Chondrocyte (in vitro differentiated cells): ENCODE results near the gene RPL13A. TPM values are rescaled to one million over a fixed set of nuclear protein-coding genes. Genes with fewer than 3 reads are reported as not detected.

Experiments used
- DNase-seq: peaks from one replicate; pipeline ENCODE4 v3.0.0; 2021; ENCODE audit warnings: mixed read lengths, low spot score
- H3K27ac Mint-ChIP-seq: one replicate; pipeline ENCODE4 v1.8.0; 2021; ENCODE audit warnings: mild to moderate bottlenecking, moderate library complexity, mixed read lengths; ENCODE audit not compliant: unreplicated experiment
- H3K27me3 Mint-ChIP-seq: 2 replicates; pipeline ENCODE4 v1.8.0; 2021; ENCODE audit warnings: low read depth, mixed read lengths
- H3K36me3 Mint-ChIP-seq: 2 replicates; pipeline ENCODE4 v1.8.0; 2021; ENCODE audit warnings: low read depth, mixed read lengths
- H3K4me1 Mint-ChIP-seq: 2 replicates; pipeline ENCODE4 v1.8.0; 2021; ENCODE audit warnings: low read depth, mild to moderate bottlenecking, mixed read lengths
- H3K4me3 Mint-ChIP-seq: one replicate; pipeline ENCODE4 v1.8.0; 2021; ENCODE audit warnings: mild to moderate bottlenecking, moderate library complexity, mixed read lengths; ENCODE audit not compliant: unreplicated experiment
- H3K9me3 Mint-ChIP-seq: 2 replicates; pipeline ENCODE4 v1.8.0; 2021; ENCODE audit warnings: low read depth, mixed read lengths
- total RNA-seq: library from RNA; stranded (reverse); gene quantifications from 3 replicates; pipeline ENCODE4 v1.2.1, GENCODE V29; 2021
- TF ChIP-seq, protein P1 (sequence below): fragments of 200-600 bp; sonication (generic); IDR thresholded peaks from 2 replicates; pipeline ENCODE4 v1.5.0; 2021; ENCODE audit warnings: antibody characterized with exemption, mild to moderate bottlenecking, moderate library complexity

Gene RPL13A
- total RNA-seq, 1 donor from 2014 or later = 1,602 TPM

- Mint-ChIP-seq H3K9me3 (no peaks in the 10 kb centered on the region), H3K36me3 (no peaks in the 10 kb centered on the region), H3K4me3 (no peak overlapping the region), H3K27me3 (no peaks in the 10 kb centered on the region), H3K27ac (no peak overlapping the region), H3K4me1 (peaks cover 6% of the 10 kb centered on the region)
- TF ChIP-seq, protein P1, sequence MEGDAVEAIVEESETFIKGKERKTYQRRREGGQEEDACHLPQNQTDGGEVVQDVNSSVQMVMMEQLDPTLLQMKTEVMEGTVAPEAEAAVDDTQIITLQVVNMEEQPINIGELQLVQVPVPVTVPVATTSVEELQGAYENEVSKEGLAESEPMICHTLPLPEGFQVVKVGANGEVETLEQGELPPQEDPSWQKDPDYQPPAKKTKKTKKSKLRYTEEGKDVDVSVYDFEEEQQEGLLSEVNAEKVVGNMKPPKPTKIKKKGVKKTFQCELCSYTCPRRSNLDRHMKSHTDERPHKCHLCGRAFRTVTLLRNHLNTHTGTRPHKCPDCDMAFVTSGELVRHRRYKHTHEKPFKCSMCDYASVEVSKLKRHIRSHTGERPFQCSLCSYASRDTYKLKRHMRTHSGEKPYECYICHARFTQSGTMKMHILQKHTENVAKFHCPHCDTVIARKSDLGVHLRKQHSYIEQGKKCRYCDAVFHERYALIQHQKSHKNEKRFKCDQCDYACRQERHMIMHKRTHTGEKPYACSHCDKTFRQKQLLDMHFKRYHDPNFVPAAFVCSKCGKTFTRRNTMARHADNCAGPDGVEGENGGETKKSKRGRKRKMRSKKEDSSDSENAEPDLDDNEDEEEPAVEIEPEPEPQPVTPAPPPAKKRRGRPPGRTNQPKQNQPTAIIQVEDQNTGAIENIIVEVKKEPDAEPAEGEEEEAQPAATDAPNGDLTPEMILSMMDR = no peak
- no peak for DNase-seq
Observed at GRCh38 chr19:49479975-49480628, 7.3 kb upstream of the RPL13A start.

GRCh38 chr19:49481020-49481683 lies 6.3 kb upstream of the RPL13A start:
- DNase-seq = no peak
- H3K4me3 Mint-ChIP-seq = no peak overlapping the region
- TF ChIP-seq, protein P1 = no peak
- H3K36me3 Mint-ChIP-seq = no peaks in the 10 kb centered on the region
- peaks cover 6% of the 10 kb centered on the region for H3K4me1 Mint-ChIP-seq
- no peaks in the 10 kb centered on the region for H3K27me3 Mint-ChIP-seq
- no peak overlapping the region for H3K27ac Mint-ChIP-seq
- H3K9me3 Mint-ChIP-seq = no peaks in the 10 kb centered on the region

- Mint-ChIP-seq H3K4me1 (peaks cover 24% of the 10 kb centered on the region), H3K9me3 (no peaks in the 10 kb centered on the region), H3K4me3 (no peak overlapping the region), H3K27ac (peak overlapping the region; percentile 61), H3K27me3 (no peaks in the 10 kb centered on the region), H3K36me3 (peaks cover 29% of the 10 kb centered on the region)
- TF ChIP-seq, protein P1 = no peak
- no peak for DNase-seq
Observed at GRCh38 chr19:49486232-49486631, 1.2 kb upstream of the RPL13A start.

DNA sequence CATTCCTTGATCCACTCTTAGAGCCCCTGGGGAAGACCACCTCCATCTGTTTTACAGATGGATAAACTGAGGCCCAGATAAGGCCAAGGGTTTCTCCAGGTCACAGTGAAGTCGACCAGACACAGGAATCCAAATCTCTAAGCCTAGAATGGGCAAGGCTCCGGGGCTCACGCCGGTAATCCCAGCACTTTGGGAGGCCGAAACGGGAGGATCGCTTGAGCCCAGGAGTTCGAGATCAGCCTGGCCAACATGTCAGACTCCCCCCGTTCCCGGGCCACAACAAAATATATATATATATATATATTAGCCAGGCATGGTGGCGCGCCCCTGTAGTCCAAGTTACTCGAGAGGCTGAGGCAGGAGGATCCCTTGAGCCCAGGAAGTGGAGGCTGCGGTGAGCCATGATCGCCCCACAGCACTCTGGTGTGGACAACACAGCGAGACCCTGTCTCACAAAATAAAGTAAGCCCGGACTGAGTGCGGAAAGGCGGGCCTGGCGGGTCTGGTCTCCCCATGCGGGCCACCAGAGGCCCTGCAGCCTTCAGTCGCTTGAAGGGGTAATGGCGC lies 615 bp upstream of the RPL13A start:
- H3K4me3 Mint-ChIP-seq = peak overlapping the region; percentile 95
- no peak for DNase-seq
- H3K27ac Mint-ChIP-seq = peak overlapping the region; percentile 97
- peaks cover 33% of the 10 kb centered on the region for H3K36me3 Mint-ChIP-seq
- peaks cover 24% of the 10 kb centered on the region for H3K4me1 Mint-ChIP-seq
- TF ChIP-seq, protein P1 = peak; percentile 23
- no peaks in the 10 kb centered on the region for H3K27me3 Mint-ChIP-seq
- no peaks in the 10 kb centered on the region for H3K9me3 Mint-ChIP-seq

GRCh38 chr19:49488046-49488862 lies 846 bp downstream of the RPL13A start:
- no peak for DNase-seq
- Mint-ChIP-seq H3K9me3 (no peaks in the 10 kb centered on the region), H3K27ac (peak overlapping the region; percentile 97), H3K4me3 (peak overlapping the region; percentile 95), H3K36me3 (peaks cover 43% of the 10 kb centered on the region), H3K4me1 (peaks cover 24% of the 10 kb centered on the region), H3K27me3 (no peaks in the 10 kb centered on the region)
- TF ChIP-seq, protein P1 = no peak
